Prostate gland (tissue), 2 donors: ENCODE data around the gene ASIP.

Experiments used
- POLR2A ChIP-seq: fragments of 450-650 bp; IDR thresholded peaks from one replicate; pipeline ENCODE4 v1.6.1; 2016; ENCODE audit warnings: antibody characterized with exemption, mild to moderate bottlenecking
- POLR2AphosphoS5 ChIP-seq: sonication (generic); formaldehyde crosslinking; IDR thresholded peaks from one replicate; pipeline ENCODE4 v1.6.1; 2017; ENCODE audit warnings: antibody characterized with exemption
- TF ChIP-seq, protein P1 (sequence below), 4 experiments: fragments of 200-600 bp in 2 of 4; fragments of 450-650 bp in 2 of 4; sonication (generic) in 2 of 4; IDR thresholded peaks; 1 replicate in 3 of 4; 2 replicates in 1 of 4; pipeline ENCODE4 v1.5.1; 2016 to 2019; ENCODE audit warnings: antibody characterized with exemption in 4 of 4, mild to moderate bottlenecking in 2 of 4, moderate library complexity in 2 of 4

- TF ChIP-seq, protein P1, sequence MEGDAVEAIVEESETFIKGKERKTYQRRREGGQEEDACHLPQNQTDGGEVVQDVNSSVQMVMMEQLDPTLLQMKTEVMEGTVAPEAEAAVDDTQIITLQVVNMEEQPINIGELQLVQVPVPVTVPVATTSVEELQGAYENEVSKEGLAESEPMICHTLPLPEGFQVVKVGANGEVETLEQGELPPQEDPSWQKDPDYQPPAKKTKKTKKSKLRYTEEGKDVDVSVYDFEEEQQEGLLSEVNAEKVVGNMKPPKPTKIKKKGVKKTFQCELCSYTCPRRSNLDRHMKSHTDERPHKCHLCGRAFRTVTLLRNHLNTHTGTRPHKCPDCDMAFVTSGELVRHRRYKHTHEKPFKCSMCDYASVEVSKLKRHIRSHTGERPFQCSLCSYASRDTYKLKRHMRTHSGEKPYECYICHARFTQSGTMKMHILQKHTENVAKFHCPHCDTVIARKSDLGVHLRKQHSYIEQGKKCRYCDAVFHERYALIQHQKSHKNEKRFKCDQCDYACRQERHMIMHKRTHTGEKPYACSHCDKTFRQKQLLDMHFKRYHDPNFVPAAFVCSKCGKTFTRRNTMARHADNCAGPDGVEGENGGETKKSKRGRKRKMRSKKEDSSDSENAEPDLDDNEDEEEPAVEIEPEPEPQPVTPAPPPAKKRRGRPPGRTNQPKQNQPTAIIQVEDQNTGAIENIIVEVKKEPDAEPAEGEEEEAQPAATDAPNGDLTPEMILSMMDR (IDR thresholded peaks at IDR 0.05) = no peak
- TF ChIP-seq POLR2AphosphoS5 (no peak), POLR2A (no peak)
These were observed 53.3 kb downstream of the ASIP start for GRCh38 chr20:34294563-34294962.
